Body of pancreas (tissue), 4 donors: ENCODE measurements around the gene H1-8.

Experiments
- POLR2A ChIP-seq, 3 donors: fragments of 450-650 bp; IDR thresholded peaks; one replicate each; pipeline ENCODE4 v1.6.1; 2016; ENCODE audit warnings: antibody characterized with exemption in 3 of 3, mild to moderate bottlenecking in 2 of 3
- TF ChIP-seq, protein P1 (sequence below), 7 experiments: fragments of 450-650 bp in 4 of 7; fragments of 200-600 bp in 3 of 7; sonication (generic) in 3 of 7; IDR thresholded peaks; one replicate each; pipeline ENCODE4 v1.5.1; 2016 to 2019; ENCODE audit warnings: antibody characterized with exemption in 7 of 7

DNA sequence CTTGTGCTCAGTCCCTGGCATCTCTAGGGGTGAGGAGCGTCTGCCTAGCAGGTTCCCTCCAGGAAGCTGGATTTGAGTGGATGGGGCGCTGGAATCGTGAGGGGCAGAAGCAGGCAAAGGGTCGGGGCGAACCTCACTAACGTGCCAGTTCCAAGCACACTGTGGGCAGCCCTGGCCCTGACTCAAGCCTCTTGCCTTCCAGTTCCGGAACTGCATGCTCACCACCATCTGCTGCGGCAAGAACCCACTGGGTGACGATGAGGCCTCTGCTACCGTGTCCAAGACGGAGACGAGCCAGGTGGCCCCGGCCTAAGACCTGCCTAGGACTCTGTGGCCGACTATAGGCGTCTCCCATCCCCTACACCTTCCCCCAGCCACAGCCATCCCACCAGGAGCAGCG lies 9.6 kb upstream of the H1-8 start:
- TF ChIP-seq, protein P1, sequence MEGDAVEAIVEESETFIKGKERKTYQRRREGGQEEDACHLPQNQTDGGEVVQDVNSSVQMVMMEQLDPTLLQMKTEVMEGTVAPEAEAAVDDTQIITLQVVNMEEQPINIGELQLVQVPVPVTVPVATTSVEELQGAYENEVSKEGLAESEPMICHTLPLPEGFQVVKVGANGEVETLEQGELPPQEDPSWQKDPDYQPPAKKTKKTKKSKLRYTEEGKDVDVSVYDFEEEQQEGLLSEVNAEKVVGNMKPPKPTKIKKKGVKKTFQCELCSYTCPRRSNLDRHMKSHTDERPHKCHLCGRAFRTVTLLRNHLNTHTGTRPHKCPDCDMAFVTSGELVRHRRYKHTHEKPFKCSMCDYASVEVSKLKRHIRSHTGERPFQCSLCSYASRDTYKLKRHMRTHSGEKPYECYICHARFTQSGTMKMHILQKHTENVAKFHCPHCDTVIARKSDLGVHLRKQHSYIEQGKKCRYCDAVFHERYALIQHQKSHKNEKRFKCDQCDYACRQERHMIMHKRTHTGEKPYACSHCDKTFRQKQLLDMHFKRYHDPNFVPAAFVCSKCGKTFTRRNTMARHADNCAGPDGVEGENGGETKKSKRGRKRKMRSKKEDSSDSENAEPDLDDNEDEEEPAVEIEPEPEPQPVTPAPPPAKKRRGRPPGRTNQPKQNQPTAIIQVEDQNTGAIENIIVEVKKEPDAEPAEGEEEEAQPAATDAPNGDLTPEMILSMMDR (IDR thresholded peaks at IDR 0.05), result no peak
- TF ChIP-seq POLR2A (IDR thresholded peaks at IDR 0.05), result no peak
